GM19452 (cell line): ENCODE data around the gene COBLL1.

ENCODE experiments used
- ATAC-seq: cut with Tn5 transposase; IDR thresholded peaks from one replicate; pipeline ENCODE4 v1.9.1; 2021; ENCODE audit not compliant: unreplicated experiment

The COBLL1 gene

DNA sequence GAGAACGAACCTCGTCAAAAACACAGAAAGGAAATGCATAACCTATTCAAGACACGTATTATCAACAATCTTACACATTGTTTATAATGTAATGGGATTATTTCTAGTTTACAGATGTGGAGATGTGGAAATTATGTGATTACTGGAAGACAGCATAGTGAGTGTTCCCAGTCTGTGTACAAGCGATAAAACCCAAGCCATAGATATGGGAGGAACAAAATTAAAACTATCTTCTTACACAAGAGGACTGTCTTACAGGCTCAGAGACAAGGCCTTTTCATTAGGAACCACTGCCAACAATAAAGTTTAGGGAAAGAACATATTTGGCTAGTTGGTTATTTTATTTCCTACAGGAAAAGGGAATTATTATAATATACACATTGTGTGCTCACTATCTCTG is 20.3 kb downstream of the COBLL1 start:
- no peak for ATAC-seq

GRCh38 chr2:164818149-164819136 is 23.2 kb downstream of the COBLL1 start:
- no peak for ATAC-seq

DNA sequence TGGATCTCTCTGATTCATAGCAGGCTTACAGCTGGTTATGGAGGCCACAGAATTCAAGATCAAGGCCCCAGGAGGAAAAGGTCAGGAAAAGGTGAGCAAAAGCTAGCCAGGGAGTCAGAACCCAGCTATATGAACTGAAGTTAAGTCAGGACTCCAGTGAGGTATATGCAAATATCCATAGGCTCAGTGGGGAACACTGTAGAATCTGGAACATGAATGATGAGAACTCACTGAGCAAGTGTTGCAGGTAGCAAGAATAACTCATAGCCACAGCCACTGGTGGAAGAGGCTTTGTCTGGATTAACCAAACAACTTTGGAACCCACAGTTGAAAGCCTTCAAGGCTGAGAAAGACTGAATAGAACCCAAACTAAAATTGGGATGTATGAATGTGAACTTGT is 24.7 kb downstream of the COBLL1 start:
- no peak for ATAC-seq

DNA sequence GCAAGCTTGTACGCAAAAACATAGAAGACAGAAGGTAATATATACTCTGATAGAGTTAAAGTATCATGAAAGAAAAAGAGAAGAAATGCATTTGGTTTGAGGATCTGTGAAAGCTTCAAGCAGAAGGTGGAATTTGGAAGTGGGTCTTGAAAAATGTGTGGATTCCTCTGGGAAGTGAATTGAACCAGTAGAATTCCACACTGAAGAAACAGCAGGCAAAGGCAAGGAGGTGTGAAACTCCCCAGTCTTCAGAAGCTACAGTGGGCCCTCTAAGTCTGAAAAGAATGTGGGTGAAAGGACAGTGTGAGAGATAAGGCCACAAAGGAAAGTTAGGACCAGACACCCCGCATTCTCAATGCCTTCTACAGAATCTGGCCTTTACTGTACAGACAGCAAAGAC is 25.6 kb downstream of the COBLL1 start:
- no peak for ATAC-seq

DNA sequence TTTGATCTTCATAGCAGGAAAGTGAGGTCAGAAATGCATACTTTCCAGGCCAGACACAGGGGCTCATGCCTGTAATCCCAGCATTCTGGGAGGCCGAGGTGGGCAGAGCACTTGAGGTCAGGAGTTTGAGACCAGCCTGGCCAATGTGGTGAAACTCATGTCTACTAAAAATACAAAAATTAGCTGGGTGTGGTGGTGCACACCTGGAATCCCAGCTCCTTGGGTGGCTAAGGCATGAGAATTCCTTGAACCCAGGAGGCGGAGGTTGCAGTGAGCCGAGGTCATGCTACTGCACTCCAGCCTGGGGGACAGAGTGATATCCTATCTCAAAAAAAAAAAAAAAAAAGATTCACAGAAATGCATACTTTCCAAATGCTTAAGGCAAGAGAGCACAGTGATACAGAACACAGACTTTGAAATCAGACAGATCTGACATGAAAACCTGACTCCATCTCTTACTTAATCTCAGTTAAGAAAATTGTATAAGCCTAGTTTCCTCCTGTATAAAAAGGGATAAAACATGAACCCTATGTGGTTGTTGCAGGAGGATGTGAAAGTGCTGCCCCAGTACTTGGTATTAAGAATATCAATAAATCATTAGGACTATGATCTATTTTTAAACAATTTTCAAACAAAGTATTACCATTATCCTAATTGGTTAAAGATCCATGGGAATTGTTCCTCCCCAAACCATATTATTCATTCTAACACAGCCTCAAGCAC is 26.4 kb downstream of the COBLL1 start:
- ATAC-seq, result no peak

GRCh38 chr2:164813535-164813934 is 28.1 kb downstream of the COBLL1 start:
- ATAC-seq, result no peak

GRCh38 chr2:164812378-164812777 is 29.2 kb downstream of the COBLL1 start:
- ATAC-seq, result no peak

DNA sequence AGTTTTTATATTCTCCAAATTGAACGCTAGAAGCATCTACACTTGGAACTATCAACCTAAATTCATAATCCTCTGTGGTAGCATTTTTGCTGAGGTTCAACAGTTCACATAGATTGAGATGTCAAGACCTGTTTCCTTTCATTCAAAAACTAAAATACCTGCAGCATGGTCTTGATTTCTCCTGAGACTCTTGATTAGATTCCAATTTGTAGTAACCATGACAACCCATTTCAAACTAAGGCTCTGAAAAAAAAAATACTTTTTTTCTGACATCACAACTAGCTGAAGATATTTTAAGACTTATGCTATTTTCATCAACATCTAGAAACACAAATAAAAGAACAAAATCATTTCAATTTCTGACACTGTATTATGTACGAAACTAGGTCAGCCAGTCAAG is 29.8 kb downstream of the COBLL1 start:
- ATAC-seq, result no peak

- no peak for ATAC-seq
These were observed 30.8 kb downstream of the COBLL1 start for GRCh38 chr2:164810843-164811242.

- ATAC-seq, result no peak
These were observed 32.8 kb downstream of the COBLL1 start for GRCh38 chr2:164808776-164809175.

DNA sequence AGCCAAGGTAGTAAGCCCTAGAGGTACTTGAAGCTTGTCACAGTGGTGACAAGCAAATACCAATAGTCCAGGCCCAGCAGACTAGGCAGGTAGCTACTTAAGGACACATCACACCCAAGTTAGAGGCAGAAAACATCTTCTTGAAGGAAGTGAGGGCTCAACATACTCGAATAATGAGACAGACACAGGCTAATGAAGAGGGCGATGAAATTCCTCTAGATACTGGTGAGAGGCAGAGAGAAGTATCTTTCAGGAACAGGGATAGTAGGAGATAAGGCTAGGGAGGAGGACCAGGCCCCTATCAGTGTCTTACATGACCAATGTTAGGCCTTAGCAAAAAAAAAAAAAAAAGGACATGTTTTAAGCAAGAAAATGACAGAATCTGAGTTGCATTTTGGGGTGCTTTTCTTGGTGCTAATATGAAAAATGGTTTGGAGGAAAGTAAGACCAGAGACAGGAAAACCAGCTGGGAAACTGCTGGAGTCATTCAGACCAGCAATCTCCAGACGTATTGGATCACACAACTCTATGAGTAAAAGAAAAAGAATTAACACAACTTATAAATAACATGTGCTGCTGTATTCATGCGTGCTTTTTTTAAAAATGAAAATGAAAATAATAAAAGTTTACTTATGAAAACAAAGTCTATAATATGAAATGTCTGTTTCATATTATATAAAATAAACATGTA is 37.7 kb downstream of the COBLL1 start:
- ATAC-seq, result no peak

- ATAC-seq, result no peak
These were observed 39.4 kb downstream of the COBLL1 start for GRCh38 chr2:164802095-164802707.

DNA sequence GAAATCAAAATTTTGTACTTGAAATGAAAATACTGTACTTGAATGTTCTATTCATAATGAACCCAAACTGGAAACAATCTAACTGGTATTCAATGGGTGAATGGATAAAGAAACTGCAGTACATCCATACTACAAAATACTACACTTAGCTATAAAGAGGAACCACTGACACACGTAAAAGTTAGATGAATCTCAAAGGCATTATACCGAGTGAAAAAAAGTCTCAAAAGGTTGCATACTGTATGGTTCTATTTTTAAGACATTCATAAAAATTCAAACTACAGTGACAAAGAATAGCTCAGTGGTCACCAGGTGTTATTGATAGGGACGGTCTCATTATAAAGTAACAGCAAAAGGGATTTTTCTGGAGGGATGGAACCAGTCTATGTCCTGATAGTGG is 41.1 kb downstream of the COBLL1 start:
- no peak for ATAC-seq

DNA sequence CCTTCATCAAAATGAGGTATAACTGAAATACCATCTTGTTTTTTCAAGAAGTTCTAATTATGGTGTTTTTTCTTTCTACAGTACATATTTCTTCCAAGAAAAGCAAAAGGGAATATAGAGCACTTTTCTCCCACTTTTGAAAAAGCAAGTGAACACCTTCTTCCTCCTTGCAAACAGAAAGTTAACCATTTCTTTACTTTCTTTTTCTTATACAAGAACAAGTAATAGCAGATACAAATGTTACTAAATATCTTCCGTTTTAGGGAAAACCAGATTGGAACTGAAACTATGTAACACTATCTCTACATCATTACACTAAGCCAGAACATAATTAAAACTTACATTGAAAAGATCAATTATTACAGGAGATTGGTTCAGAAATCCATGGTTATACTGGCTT is 44.0 kb downstream of the COBLL1 start:
- no peak for ATAC-seq

- no peak for ATAC-seq
These were observed 44.6 kb downstream of the COBLL1 start for GRCh38 chr2:164796999-164797398.

DNA sequence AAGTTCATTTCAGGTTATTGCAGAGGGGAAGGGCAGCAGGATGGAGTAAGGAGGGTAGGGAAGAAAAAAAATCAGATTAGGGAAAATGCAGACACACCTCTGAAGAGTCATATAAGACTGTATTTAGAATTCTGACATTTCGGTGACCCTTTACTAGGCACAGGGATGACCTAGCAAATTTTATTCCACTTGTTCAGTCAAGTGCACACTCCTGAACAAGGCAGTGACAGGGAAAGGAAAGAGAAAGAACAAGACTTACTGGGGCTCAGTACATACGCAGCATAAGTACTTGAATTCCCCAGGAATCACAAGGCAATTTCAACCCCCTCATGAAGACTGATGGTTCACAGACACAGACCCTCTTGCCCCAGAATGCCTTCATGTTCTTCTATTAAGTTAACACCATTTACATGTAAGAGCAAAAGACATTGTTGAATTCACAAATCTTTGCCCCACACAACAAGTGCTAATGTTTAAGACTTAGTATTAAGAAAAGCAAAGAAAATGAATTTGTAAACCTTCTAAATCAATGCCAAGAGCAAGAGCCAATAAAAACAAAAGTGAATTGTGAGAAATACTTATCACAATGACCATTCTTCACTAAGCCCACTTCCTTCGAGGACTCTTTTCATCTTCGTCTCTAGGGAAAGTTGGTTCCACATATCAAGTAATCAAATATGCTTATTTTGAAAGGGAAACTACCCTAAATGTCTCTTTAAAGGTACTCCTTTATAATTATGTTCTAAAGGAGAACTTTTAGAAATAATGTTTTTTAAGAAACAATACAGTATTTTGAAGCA is 47.0 kb downstream of the COBLL1 start:
- no peak for ATAC-seq

DNA sequence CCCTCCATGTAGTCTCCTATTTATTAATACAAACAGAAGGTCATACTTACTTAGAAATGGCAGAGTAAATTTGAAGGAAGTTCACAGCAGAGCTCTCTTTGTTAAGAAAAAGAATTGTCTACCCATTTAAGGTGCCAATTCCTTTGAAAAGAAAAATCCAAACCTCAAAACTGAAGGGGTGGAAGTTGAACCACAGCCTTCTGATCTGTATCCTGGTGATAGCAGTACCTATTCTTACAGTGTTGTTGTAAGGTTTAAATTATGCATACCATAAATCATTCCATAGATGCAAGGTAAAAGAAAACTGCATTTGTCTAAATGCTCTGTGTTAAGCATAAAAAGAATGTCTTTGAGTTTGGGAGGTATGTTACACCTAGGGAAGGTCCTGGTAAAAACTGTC is 47.6 kb downstream of the COBLL1 start:
- no peak for ATAC-seq

- no peak for ATAC-seq
These were observed 48.1 kb downstream of the COBLL1 start for GRCh38 chr2:164793529-164793928.

- no peak for ATAC-seq
These were observed 49.1 kb downstream of the COBLL1 start for GRCh38 chr2:164792316-164793170.
